ENCODE measurements around the gene RPAP3.

The RPAP3 gene

DNA sequence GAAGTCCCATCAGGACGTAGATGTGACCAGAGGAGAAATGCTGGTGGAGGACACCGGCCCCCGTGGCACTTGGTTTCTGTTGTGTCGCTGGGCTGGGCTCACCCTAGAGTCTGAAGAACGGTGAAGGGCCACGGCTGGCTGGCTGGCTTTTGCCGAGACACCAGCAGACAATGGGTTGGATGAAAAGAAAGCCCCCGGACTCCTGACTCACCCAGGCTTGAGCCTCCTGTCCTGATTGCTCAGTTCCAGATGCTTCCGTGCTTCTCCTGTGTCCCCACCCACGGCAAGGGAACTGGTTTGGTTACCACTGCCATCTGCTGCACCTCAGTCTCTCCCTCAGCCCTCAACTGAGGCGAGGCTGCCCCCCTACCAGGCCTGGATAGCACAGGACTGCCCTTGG is 29.8 kb upstream of the RPAP3 start:
- peak overlapping the region in 1 of 2 experiments; percentile 7 for H2BK12ac ChIP-seq (ENCODE audit: low read length in 2 of 2)
- no peaks in the 10 kb centered on the region for H3K27me3 ChIP-seq (ENCODE audit: control insufficient read depth in 1 of 2, insufficient read depth in 1 of 2, low read length in 2 of 2)
- no peak overlapping the region for H3K9ac ChIP-seq (ENCODE audit: low read length)
- H2AFZ ChIP-seq (ENCODE audit: low read depth, low read length): no peak overlapping the region
- peaks cover 19% of the 10 kb centered on the region for H3K4me1 ChIP-seq (ENCODE audit: control insufficient read depth, insufficient read depth, low read depth, low read length)
- H3K4me2 ChIP-seq (ENCODE audit: low read length, poor library complexity, severe bottlenecking): no peak overlapping the region
- H2BK15ac ChIP-seq (ENCODE audit: low read depth, poor library complexity, severe bottlenecking): no peak overlapping the region
- H3K23ac ChIP-seq (ENCODE audit: low read length in 2 of 2): no peak overlapping the region
- H3K36me3 ChIP-seq (ENCODE audit: control insufficient read depth in 1 of 2, insufficient read depth in 2 of 2, low read depth in 1 of 2, low read length in 2 of 2): peaks cover 0 to 57% of the 10 kb centered on the region in 2 experiments
- no peak overlapping the region for H4K91ac ChIP-seq (ENCODE audit: low read length)
- H3K4ac ChIP-seq (ENCODE audit: low read depth in 1 of 2, low read length in 2 of 2): no peak overlapping the region
- H3K14ac ChIP-seq (ENCODE audit: low read length in 2 of 2): peak overlapping the region in 1 of 2 experiments; percentile 5
- no peaks in the 10 kb centered on the region for H3K79me1 ChIP-seq (replicated peaks; ENCODE audit: low read length, poor library complexity, severe bottlenecking)
- H3K27ac ChIP-seq (ENCODE audit: low read length, poor library complexity, severe bottlenecking): no peak overlapping the region
- no peak overlapping the region for H4K8ac ChIP-seq (ENCODE audit: low read length)
- no peak overlapping the region for H3K4me3 ChIP-seq (ENCODE audit: insufficient read depth in 1 of 2, low read depth in 1 of 2, low read length in 2 of 2)
- peak overlapping the region; percentile 39 for H2BK120ac ChIP-seq (ENCODE audit: low read depth, low read length)
- H3K18ac ChIP-seq (ENCODE audit: low read depth in 1 of 2, low read length in 2 of 2): no peak overlapping the region
- 94% methylated on average over 11 of the region's 11 CpGs for WGBS
- DNase-seq: no peak
- H2BK5ac ChIP-seq (ENCODE audit: low read depth, low read length, poor library complexity, severe bottlenecking): no peak overlapping the region
- H3K9me3 ChIP-seq (ENCODE audit: control insufficient read depth, low read length): no peaks in the 10 kb centered on the region
- no peak overlapping the region for H2AK5ac ChIP-seq (ENCODE audit: low read length, severe bottlenecking)

GRCh38 chr12:47734725-47735480 is 29.1 kb upstream of the RPAP3 start:
- H2BK12ac ChIP-seq (ENCODE audit: low read length in 2 of 2): peak overlapping the region in 1 of 2 experiments; percentile 29
- peak overlapping the region; percentile 86 for H4K8ac ChIP-seq (ENCODE audit: low read length)

DNA sequence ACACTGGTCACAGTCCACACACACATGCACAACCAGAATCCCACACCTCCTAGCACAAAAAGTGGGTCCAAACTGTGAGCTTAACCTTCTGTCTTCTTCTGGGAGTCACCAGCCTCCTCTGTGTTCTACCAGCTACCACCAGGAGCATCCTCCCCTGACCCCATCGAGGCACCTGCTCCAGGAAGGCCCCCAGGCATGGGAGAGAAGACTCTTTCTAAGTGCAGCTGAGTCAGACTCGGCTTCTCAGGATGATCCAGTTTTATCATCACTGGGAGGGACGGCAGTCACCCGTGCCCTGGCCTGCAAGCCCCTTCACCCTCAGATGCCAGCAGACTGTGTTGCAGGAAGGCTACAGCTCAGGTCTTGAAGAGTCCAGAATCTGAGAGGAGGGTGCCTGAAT is 27.3 kb upstream of the RPAP3 start:
- Histone ChIP-seq H3K4me2 (ENCODE audit: low read length, poor library complexity, severe bottlenecking) (no peak overlapping the region), H2AFZ (ENCODE audit: low read depth, low read length) (no peak overlapping the region), H4K91ac (ENCODE audit: low read length) (no peak overlapping the region), H3K9ac (ENCODE audit: low read length) (no peak overlapping the region), H3K4me3 (ENCODE audit: insufficient read depth in 1 of 2, low read depth in 1 of 2, low read length in 2 of 2) (no peak overlapping the region), H2BK15ac (ENCODE audit: low read depth, poor library complexity, severe bottlenecking) (no peak overlapping the region), H2BK12ac (ENCODE audit: low read length in 2 of 2) (no peak overlapping the region), H3K9me3 (ENCODE audit: control insufficient read depth, low read length) (no peaks in the 10 kb centered on the region), H3K4ac (ENCODE audit: low read depth in 1 of 2, low read length in 2 of 2) (no peak overlapping the region), H4K8ac (ENCODE audit: low read length) (no peak overlapping the region), H3K23ac (ENCODE audit: low read length in 2 of 2) (no peak overlapping the region), H2BK120ac (ENCODE audit: low read depth, low read length) (no peak overlapping the region), H3K4me1 (ENCODE audit: control insufficient read depth, insufficient read depth, low read depth, low read length) (peaks cover 23% of the 10 kb centered on the region), H3K79me1 (replicated peaks; ENCODE audit: low read length, poor library complexity, severe bottlenecking) (no peaks in the 10 kb centered on the region), H2BK5ac (ENCODE audit: low read depth, low read length, poor library complexity, severe bottlenecking) (no peak overlapping the region), H3K27me3 (ENCODE audit: control insufficient read depth in 1 of 2, insufficient read depth in 1 of 2, low read length in 2 of 2) (no peaks in the 10 kb centered on the region), H3K18ac (ENCODE audit: low read depth in 1 of 2, low read length in 2 of 2) (no peak overlapping the region), H3K27ac (ENCODE audit: low read length, poor library complexity, severe bottlenecking) (no peak overlapping the region), H2AK5ac (ENCODE audit: low read length, severe bottlenecking) (no peak overlapping the region), H3K36me3 (ENCODE audit: control insufficient read depth in 1 of 2, insufficient read depth in 2 of 2, low read depth in 1 of 2, low read length in 2 of 2) (peaks cover 0 to 33% of the 10 kb centered on the region in 2 experiments), H3K14ac (ENCODE audit: low read length in 2 of 2) (no peak overlapping the region)
- 93% methylated on average over 4 of the region's 4 CpGs for WGBS
- DNase-seq: no peak

More at GRCh38 chr12:47734725-47735480, 29.1 kb upstream of the RPAP3 start:
- peak overlapping the region in 1 of 2 experiments; percentile 12 for H3K14ac ChIP-seq (ENCODE audit: low read length in 2 of 2)
- H3K9me3 ChIP-seq (ENCODE audit: control insufficient read depth, low read length): no peaks in the 10 kb centered on the region
- no peak overlapping the region for H2AK5ac ChIP-seq (ENCODE audit: low read length, severe bottlenecking)
- no peaks in the 10 kb centered on the region for H3K79me1 ChIP-seq (replicated peaks; ENCODE audit: low read length, poor library complexity, severe bottlenecking)
- no peak overlapping the region for H3K4me3 ChIP-seq (ENCODE audit: insufficient read depth in 1 of 2, low read depth in 1 of 2, low read length in 2 of 2)
- peak overlapping the region in 1 of 2 experiments; percentile 52 for H3K18ac ChIP-seq (ENCODE audit: low read depth in 1 of 2, low read length in 2 of 2)
- H3K27me3 ChIP-seq (ENCODE audit: control insufficient read depth in 1 of 2, insufficient read depth in 1 of 2, low read length in 2 of 2): no peaks in the 10 kb centered on the region
- H2BK15ac ChIP-seq (ENCODE audit: low read depth, poor library complexity, severe bottlenecking): peak overlapping the region; percentile 17
- H3K4ac ChIP-seq (ENCODE audit: low read depth in 1 of 2, low read length in 2 of 2): peak overlapping the region in 1 of 2 experiments; percentile 18
- no peak for DNase-seq
- H3K9ac ChIP-seq (ENCODE audit: low read length): no peak overlapping the region
- no peak overlapping the region for H3K27ac ChIP-seq (ENCODE audit: low read length, poor library complexity, severe bottlenecking)
- H2BK5ac ChIP-seq (ENCODE audit: low read depth, low read length, poor library complexity, severe bottlenecking): no peak overlapping the region
- 61% methylated on average over 12 of the region's 12 CpGs for WGBS
- H2BK120ac ChIP-seq (ENCODE audit: low read depth, low read length): peak overlapping the region; percentile 39
- H3K23ac ChIP-seq (ENCODE audit: low read length in 2 of 2): no peak overlapping the region
- peak overlapping the region; percentile 67 for H4K91ac ChIP-seq (ENCODE audit: low read length)
- H2AFZ ChIP-seq (ENCODE audit: low read depth, low read length): peak overlapping the region; percentile 7
- peaks cover 20% of the 10 kb centered on the region for H3K4me1 ChIP-seq (ENCODE audit: control insufficient read depth, insufficient read depth, low read depth, low read length)
- no peak overlapping the region for H3K4me2 ChIP-seq (ENCODE audit: low read length, poor library complexity, severe bottlenecking)
- peaks cover 0 to 50% of the 10 kb centered on the region in 2 experiments for H3K36me3 ChIP-seq (ENCODE audit: control insufficient read depth in 1 of 2, insufficient read depth in 2 of 2, low read depth in 1 of 2, low read length in 2 of 2)

GRCh38 chr12:47732504-47732903 is 26.7 kb upstream of the RPAP3 start:
- no peak overlapping the region for H2BK15ac ChIP-seq (ENCODE audit: low read depth, poor library complexity, severe bottlenecking)
- no peaks in the 10 kb centered on the region for H3K9me3 ChIP-seq (ENCODE audit: control insufficient read depth, low read length)
- WGBS: 83% methylated on average over 2 of the region's 2 CpGs
- H2BK5ac ChIP-seq (ENCODE audit: low read depth, low read length, poor library complexity, severe bottlenecking): no peak overlapping the region
- H2AK5ac ChIP-seq (ENCODE audit: low read length, severe bottlenecking): no peak overlapping the region
- H2AFZ ChIP-seq (ENCODE audit: low read depth, low read length): no peak overlapping the region
- no peaks in the 10 kb centered on the region for H3K79me1 ChIP-seq (replicated peaks; ENCODE audit: low read length, poor library complexity, severe bottlenecking)
- H3K4me2 ChIP-seq (ENCODE audit: low read length, poor library complexity, severe bottlenecking): no peak overlapping the region
- H3K36me3 ChIP-seq (ENCODE audit: control insufficient read depth in 1 of 2, insufficient read depth in 2 of 2, low read depth in 1 of 2, low read length in 2 of 2): peaks cover 0 to 26% of the 10 kb centered on the region in 2 experiments
- H3K4me1 ChIP-seq (ENCODE audit: control insufficient read depth, insufficient read depth, low read depth, low read length): peaks cover 23% of the 10 kb centered on the region
- H3K14ac ChIP-seq (ENCODE audit: low read length in 2 of 2): no peak overlapping the region
- no peak overlapping the region for H2BK12ac ChIP-seq (ENCODE audit: low read length in 2 of 2)
- no peak overlapping the region for H4K91ac ChIP-seq (ENCODE audit: low read length)
- DNase-seq: no peak
- H4K8ac ChIP-seq (ENCODE audit: low read length): no peak overlapping the region
- no peaks in the 10 kb centered on the region for H3K27me3 ChIP-seq (ENCODE audit: control insufficient read depth in 1 of 2, insufficient read depth in 1 of 2, low read length in 2 of 2)
- H2BK120ac ChIP-seq (ENCODE audit: low read depth, low read length): no peak overlapping the region
- H3K4me3 ChIP-seq (ENCODE audit: insufficient read depth in 1 of 2, low read depth in 1 of 2, low read length in 2 of 2): no peak overlapping the region
- no peak overlapping the region for H3K27ac ChIP-seq (ENCODE audit: low read length, poor library complexity, severe bottlenecking)
- no peak overlapping the region for H3K18ac ChIP-seq (ENCODE audit: low read depth in 1 of 2, low read length in 2 of 2)
- H3K23ac ChIP-seq (ENCODE audit: low read length in 2 of 2): no peak overlapping the region
- no peak overlapping the region for H3K4ac ChIP-seq (ENCODE audit: low read depth in 1 of 2, low read length in 2 of 2)
- H3K9ac ChIP-seq (ENCODE audit: low read length): no peak overlapping the region
